Vagina (tissue), 2 donors: ENCODE measurements around the gene CRTC2.

Experiments
- POLR2AphosphoS5 ChIP-seq, 2 donors: sonication (generic); formaldehyde crosslinking; IDR thresholded peaks; one replicate each; pipeline ENCODE4 v1.9.0; 2017; ENCODE audit warnings: antibody characterized with exemption in 2 of 2, mild to moderate bottlenecking in 2 of 2, low read depth in 1 of 2; ENCODE audit not compliant: insufficient read depth in 1 of 2
- TF ChIP-seq, protein P1 (sequence below), 3 experiments: fragments of 450-650 bp in 2 of 3; fragments of 200-600 bp in 1 of 3; sonication (generic) in 1 of 3; IDR thresholded peaks; one replicate each; pipeline ENCODE4 v1.5.1; 2017 to 2019; ENCODE audit warnings: antibody characterized with exemption in 3 of 3, mild to moderate bottlenecking in 2 of 3, moderate library complexity in 2 of 3

DNA sequence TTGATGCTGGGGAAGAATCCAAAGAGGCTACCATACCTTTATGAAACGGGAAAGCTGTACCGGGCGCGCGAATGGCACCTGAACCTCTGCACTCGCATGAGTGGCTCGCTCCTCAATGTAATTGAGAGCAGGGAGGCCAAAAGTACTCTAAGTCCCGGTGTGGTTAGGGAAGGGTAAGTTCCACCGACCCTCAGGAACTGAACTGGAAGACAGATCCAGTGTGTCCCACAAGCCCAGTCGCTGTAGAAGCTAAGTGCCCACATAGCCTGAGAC is 36.7 kb downstream of the CRTC2 start:
- TF ChIP-seq, protein P1, sequence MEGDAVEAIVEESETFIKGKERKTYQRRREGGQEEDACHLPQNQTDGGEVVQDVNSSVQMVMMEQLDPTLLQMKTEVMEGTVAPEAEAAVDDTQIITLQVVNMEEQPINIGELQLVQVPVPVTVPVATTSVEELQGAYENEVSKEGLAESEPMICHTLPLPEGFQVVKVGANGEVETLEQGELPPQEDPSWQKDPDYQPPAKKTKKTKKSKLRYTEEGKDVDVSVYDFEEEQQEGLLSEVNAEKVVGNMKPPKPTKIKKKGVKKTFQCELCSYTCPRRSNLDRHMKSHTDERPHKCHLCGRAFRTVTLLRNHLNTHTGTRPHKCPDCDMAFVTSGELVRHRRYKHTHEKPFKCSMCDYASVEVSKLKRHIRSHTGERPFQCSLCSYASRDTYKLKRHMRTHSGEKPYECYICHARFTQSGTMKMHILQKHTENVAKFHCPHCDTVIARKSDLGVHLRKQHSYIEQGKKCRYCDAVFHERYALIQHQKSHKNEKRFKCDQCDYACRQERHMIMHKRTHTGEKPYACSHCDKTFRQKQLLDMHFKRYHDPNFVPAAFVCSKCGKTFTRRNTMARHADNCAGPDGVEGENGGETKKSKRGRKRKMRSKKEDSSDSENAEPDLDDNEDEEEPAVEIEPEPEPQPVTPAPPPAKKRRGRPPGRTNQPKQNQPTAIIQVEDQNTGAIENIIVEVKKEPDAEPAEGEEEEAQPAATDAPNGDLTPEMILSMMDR (IDR thresholded peaks at IDR 0.05) = no peak
- no peak for TF ChIP-seq POLR2AphosphoS5 (IDR thresholded peaks at IDR 0.05; ENCODE audit: insufficient read depth in 1 of 2, low read depth in 1 of 2)
